H1 (cell line): Measurements from ENCODE around the gene ACVR1. TPM values are rescaled to one million over a fixed set of nuclear protein-coding genes. Genes with fewer than 3 reads are reported as not detected.

ENCODE experiments used
- ATF3 ChIP-seq: IDR thresholded peaks from 2 replicates; pipeline ENCODE4 v1.6.1; 2011; ENCODE audit warnings: low read depth, mild to moderate bottlenecking, low read length; ENCODE audit not compliant: insufficient read depth
- CTCF ChIP-seq, 3 experiments: IDR thresholded peaks; 1 replicate in 2 of 3; 2 replicates in 1 of 3; pipeline versions ENCODE4 v1.5.1 to v1.6.1; 2011; ENCODE audit warnings: low read length in 3 of 3, mild to moderate bottlenecking in 3 of 3, inconsistent platforms in 2 of 3, low read depth in 1 of 3, moderate library complexity in 1 of 3; ENCODE audit not compliant: insufficient read depth in 1 of 3; ENCODE audit errors: control extremely low read depth in 1 of 3
- HDAC2 ChIP-seq, 2 experiments: fragments of 300-600 bp in 1 of 2; sonication (generic) in 1 of 2; IDR thresholded peaks; 2 replicates each; pipeline ENCODE4 v1.6.1; 2011 to 2012; ENCODE audit warnings: low read depth in 2 of 2, low read length in 2 of 2, mild to moderate bottlenecking in 2 of 2, moderate library complexity in 2 of 2, borderline replicate concordance in 1 of 2, inconsistent platforms in 1 of 2
- KDM5A ChIP-seq: fragments of 200-600 bp; IDR thresholded peaks from 2 replicates; pipeline ENCODE4 v1.7.1; 2012; ENCODE audit warnings: mild to moderate bottlenecking, low read length, inconsistent platforms, mixed read lengths
- NRF1 ChIP-seq: IDR thresholded peaks from 2 replicates; pipeline ENCODE4 v1.6.1; 2011; ENCODE audit warnings: mild to moderate bottlenecking, low read depth, low read length, improper control_type of control experiment
- polyA plus RNA-seq, 7 experiments: library from polyadenylated mRNA; depleted of rRNA in 3 of 7; stranded (reverse) in 5 of 7; unstranded in 2 of 7; fragments of >200 nt in 5 of 7; fragments of 200-250 nt in 2 of 7; gene quantifications; 1 replicate in 5 of 7; 2 replicates in 1 of 7; 4 replicates in 1 of 7; pipeline versions ENCODE4 v1.2.1 to v1.2.3, GENCODE V29; 2011 to 2013; ENCODE audit warnings: missing spikeins in 2 of 7, mixed read lengths in 2 of 7
- total RNA-seq: library from RNA; stranded (reverse); fragmentation: NEBNext Ultra II Directional; extraction: Animal tissue kit (Norgen Biotek cat#: 25700); gene quantifications from 2 replicates; pipeline ENCODE4 v1.2.1, GENCODE V29; 2021

The ACVR1 gene
- total and polyA plus RNA-seq, 2 of the 8 experiments (the other 6 are each of a cell fraction or from before 2014, with no cell fraction given): 8.5 to 17.7 TPM

GRCh38 chr2:157735532-157735931 is 140.6 kb downstream of the ACVR1 start (continued):
- no peak for TF ChIP-seq CTCF (IDR thresholded peaks at IDR 0.05; ENCODE audit: control extremely low read depth in 1 of 3, insufficient read depth in 1 of 3, low read depth in 1 of 3, low read length in 3 of 3)
- TF ChIP-seq HDAC2 (IDR thresholded peaks at IDR 0.05; ENCODE audit: borderline replicate concordance in 1 of 2, low read depth in 2 of 2, low read length in 2 of 2): no peak
- no peak for TF ChIP-seq ATF3
- TF ChIP-seq NRF1: no peak
- no peak for TF ChIP-seq KDM5A
- TF ChIP-seq, all 59 proteins: peak for 0
